Mononuclear cell (primary cell): Measurements from ENCODE around the gene OR6N2. TPM values are rescaled to one million over a fixed set of nuclear protein-coding genes. Genes with fewer than 3 reads are reported as not detected.

ENCODE experiments used
- total RNA-seq: library from RNA; depleted of rRNA; stranded (reverse); fragments of >200 nt; gene quantifications from one replicate; pipeline ENCODE4 v1.2.3, GENCODE V29; 2012

The OR6N2 gene
- total RNA-seq, 1 donor: not detected

Other genes starting within 250 kb of the OR6N2 start
- gene OR6Y1, start 226.8 kb downstream of the OR6N2 start, total RNA-seq: not detected
- not detected for gene OR6P1, start 210.6 kb downstream of the OR6N2 start, total RNA-seq
- gene OR10X1, start 201.3 kb downstream of the OR6N2 start, total RNA-seq: not detected
- 0.31 TPM for gene OR10Z1, start 175.9 kb downstream of the OR6N2 start, total RNA-seq
- gene SPTA1, start 94.5 kb downstream of the OR6N2 start, total RNA-seq: not detected
- not detected for gene OR6K2, start 80.6 kb downstream of the OR6N2 start, total RNA-seq
- gene OR6K3, start 60.5 kb downstream of the OR6N2 start, total RNA-seq: not detected
- not detected for gene OR6K6, start 26.5 kb downstream of the OR6N2 start, total RNA-seq
- gene OR6N1, start 9.0 kb downstream of the OR6N2 start, total RNA-seq: under 0.01 TPM
- 31.8 TPM for gene MNDA, start 50.1 kb upstream of the OR6N2 start, total RNA-seq
- gene PYHIN1, start 150.3 kb upstream of the OR6N2 start, total RNA-seq: 35.6 TPM
- gene IFI16, start 228.7 kb upstream of the OR6N2 start, total RNA-seq: 37.3 TPM